ENCODE data around the gene MISP3. TPM values are rescaled to one million over a fixed set of nuclear protein-coding genes. Genes with fewer than 3 reads are reported as not detected.

Gene MISP3
- total RNA-seq, 5 donors from 2014 or later (not counting 1 experiment from before 2014, with no cell fraction given): 0.28 to 2.0 (median 1.1) TPM

GRCh38 chr19:14059093-14059480 is 13.5 kb upstream of the MISP3 start:
- Histone ChIP-seq H3K27me3 (replicated peaks in 1 of 2; ENCODE audit: control insufficient read depth in 2 of 2, extremely low read depth in 1 of 2, insufficient read depth in 2 of 2, low read length in 1 of 2) (peaks cover 4 to 61% of the 10 kb centered on the region in 2 experiments), H3K4me3 (ENCODE audit: control insufficient read depth in 1 of 2, extremely low read depth in 1 of 2, low read length in 1 of 2) (no peak overlapping the region), H3K36me3 (ENCODE audit: control insufficient read depth in 2 of 2, extremely low read depth in 1 of 2, insufficient read depth in 1 of 2, low read length in 1 of 2) (no peaks in the 10 kb centered on the region), H3K9me3 (no peaks in the 10 kb centered on the region), H3K4me1 (ENCODE audit: control insufficient read depth in 1 of 2, extremely low read depth in 1 of 2, insufficient read depth in 2 of 2, low read length in 2 of 2) (peaks cover 3 to 24% of the 10 kb centered on the region in 2 experiments), H3K27ac (ENCODE audit: low read length) (no peak overlapping the region)
- Mint-ChIP-seq H3K27ac (no peak overlapping the region), H3K9me3 (no peaks in the 10 kb centered on the region), H3K36me3 (no peaks in the 10 kb centered on the region), H3K4me3 (peak overlapping the region; percentile 21 to 75 (median 37)), H3K27me3 (peaks cover 19 to 33% of the 10 kb centered on the region in 2 donors), H3K4me1 (peaks cover 14 to 28% (median 23%) of the 10 kb centered on the region in 3 donors)
- CTCF ChIA-PET: interaction anchor here (0.6 to 1.7 kb wide), 11 partner anchors 10 to 125 kb away, joined by 3 to 6 read pairs (median 3); partner anchors contain the start of gene ASF1B (in 1 of the 2)
- POLR2A ChIA-PET: interaction anchor here in 1 of 2 donors (0.5 kb wide), 1 partner anchor 10 kb away, joined by 10 read pairs; no protein-coding TSS in a partner anchor
- WGBS (ENCODE audit: insufficient coverage): 0% methylated on average over 9 of the region's 15 CpGs
- ATAC-seq (replicated peaks in 1 of 4) (peak in 1 of 4 experiments; percentile 61), DNase-seq (peak in 26 of 35 experiments; percentile 5 to 72 (median 45))

- ChIA-PET CTCF (interaction anchor here (1.0 to 1.7 kb wide), 6 partner anchors 10 to 77 kb away, joined by 3 to 6 read pairs (median 4); partner anchors contain the start of gene ASF1B (in 1 of the 2)), POLR2A (interaction anchor here in 1 of 2 donors (0.6 kb wide), 1 partner anchor 12 kb away, joined by 4 read pairs; no protein-coding TSS in a partner anchor)
- 65% methylated on average over 5 of the region's 8 CpGs for WGBS (ENCODE audit: insufficient coverage)
- H3K36me3 ChIP-seq (ENCODE audit: control insufficient read depth in 2 of 2, extremely low read depth in 1 of 2, insufficient read depth in 1 of 2, low read length in 1 of 2): no peaks in the 10 kb centered on the region
- H3K4me1 ChIP-seq (ENCODE audit: control insufficient read depth in 1 of 2, extremely low read depth in 1 of 2, insufficient read depth in 2 of 2, low read length in 2 of 2): peaks cover 3 to 24% of the 10 kb centered on the region in 2 experiments
- ATAC-seq (replicated peaks in 1 of 4) (no peak), DNase-seq (no peak)
- Mint-ChIP-seq H3K36me3 (no peaks in the 10 kb centered on the region), H3K4me1 (peaks cover 14 to 24% (median 23%) of the 10 kb centered on the region in 3 donors), H3K27ac (no peak overlapping the region), H3K4me3 (peak overlapping the region in 1 of 3 donors; percentile 35), H3K9me3 (no peaks in the 10 kb centered on the region), H3K27me3 (peaks cover 19 to 33% of the 10 kb centered on the region in 2 donors)
- peaks cover 4 to 61% of the 10 kb centered on the region in 2 experiments for H3K27me3 ChIP-seq (replicated peaks in 1 of 2; ENCODE audit: control insufficient read depth in 2 of 2, extremely low read depth in 1 of 2, insufficient read depth in 2 of 2, low read length in 1 of 2)
- H3K9me3 ChIP-seq: no peaks in the 10 kb centered on the region
- H3K27ac ChIP-seq (ENCODE audit: low read length): no peak overlapping the region
- no peak overlapping the region for H3K4me3 ChIP-seq (ENCODE audit: control insufficient read depth in 1 of 2, extremely low read depth in 1 of 2, low read length in 1 of 2)
These were observed 12.9 kb upstream of the MISP3 start for GRCh38 chr19:14059652-14060155.

DNA sequence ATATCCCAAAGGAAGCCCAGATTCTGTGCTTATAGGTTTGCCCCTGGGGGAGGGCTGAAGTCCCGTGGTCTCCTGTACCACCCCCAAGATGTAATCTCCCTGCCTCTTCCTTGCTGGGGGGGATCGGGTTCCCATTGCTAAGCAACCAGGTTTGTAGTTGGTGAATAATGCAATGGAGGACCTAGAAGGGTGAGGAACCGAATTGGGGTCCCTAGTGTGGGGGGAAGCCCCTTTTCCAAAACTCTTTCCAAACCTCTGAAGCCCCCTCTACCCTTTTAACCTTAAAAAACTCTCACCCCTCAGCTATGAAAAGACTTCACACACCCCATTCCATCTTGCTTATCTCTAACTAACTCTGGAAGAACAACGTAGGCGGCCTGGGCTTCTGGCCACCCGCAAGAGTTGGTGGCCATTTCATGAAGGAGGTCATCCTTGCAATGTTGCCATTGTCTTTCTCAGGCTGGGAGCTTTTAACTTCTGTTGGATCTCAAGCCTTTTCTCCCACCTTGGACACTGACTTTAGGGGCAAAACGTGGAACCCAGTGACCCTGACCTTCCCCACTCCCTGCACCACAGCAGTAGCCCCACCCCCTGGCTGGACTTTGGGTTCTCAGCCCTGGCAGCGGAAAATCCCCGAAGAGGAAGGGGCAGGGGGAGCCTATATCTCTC is 11.4 kb upstream of the MISP3 start:
- Mint-ChIP-seq H3K27me3 (peaks cover 19 to 33% of the 10 kb centered on the region in 2 donors), H3K36me3 (no peaks in the 10 kb centered on the region), H3K4me3 (no peak overlapping the region), H3K4me1 (peaks cover 14 to 23% (median 16%) of the 10 kb centered on the region in 3 donors), H3K27ac (no peak overlapping the region), H3K9me3 (no peaks in the 10 kb centered on the region)
- CTCF ChIA-PET: interaction anchor here (0.6 kb wide), 4 partner anchors 17 to 173 kb away, joined by 4 to 6 read pairs (median 4); no protein-coding TSS in a partner anchor
- peaks cover 3 to 24% of the 10 kb centered on the region in 2 experiments for H3K4me1 ChIP-seq (ENCODE audit: control insufficient read depth in 1 of 2, extremely low read depth in 1 of 2, insufficient read depth in 2 of 2, low read length in 2 of 2)
- ATAC-seq (replicated peaks in 1 of 4) (no peak), DNase-seq (no peak)
- no peak overlapping the region for H3K27ac ChIP-seq (ENCODE audit: low read length)
- no peak overlapping the region for H3K4me3 ChIP-seq (ENCODE audit: control insufficient read depth in 1 of 2, extremely low read depth in 1 of 2, low read length in 1 of 2)
- no peaks in the 10 kb centered on the region for H3K36me3 ChIP-seq (ENCODE audit: control insufficient read depth in 2 of 2, extremely low read depth in 1 of 2, insufficient read depth in 1 of 2, low read length in 1 of 2)
- H3K27me3 ChIP-seq (replicated peaks in 1 of 2; ENCODE audit: control insufficient read depth in 2 of 2, extremely low read depth in 1 of 2, insufficient read depth in 2 of 2, low read length in 1 of 2): peaks cover 4 to 60% of the 10 kb centered on the region in 2 experiments
- POLR2A ChIA-PET: interaction anchor here in 1 of 2 donors (0.5 kb wide), 1 partner anchor 16 kb away, joined by 7 read pairs; no protein-coding TSS in a partner anchor
- WGBS (ENCODE audit: insufficient coverage): 40% methylated on average over 1 of the region's 9 CpGs
- H3K9me3 ChIP-seq: no peaks in the 10 kb centered on the region

GRCh38 chr19:14061751-14062557 is 10.6 kb upstream of the MISP3 start, which contains the start of gene PALM3:
TSS of gene PALM3 (minus strand) at chr19:14062076. CDS start at chr19:14061980, 96 bp downstream.
- no peak within 1 kb of the TSS for H3K4me3 Mint-ChIP-seq
- H3K27ac Mint-ChIP-seq: no peak within 1 kb of the TSS
- WGBS (ENCODE audit: insufficient coverage): 88% methylated on average over 11 of the region's 19 CpGs
- Histone ChIP-seq H3K4me1 (ENCODE audit: control insufficient read depth in 1 of 2, extremely low read depth in 1 of 2, insufficient read depth in 2 of 2, low read length in 2 of 2) (peaks cover 3 to 24% of the 10 kb centered on the region in 2 experiments), H3K4me3 (ENCODE audit: control insufficient read depth in 1 of 2, extremely low read depth in 1 of 2, low read length in 1 of 2) (no peak within 1 kb of the TSS), H3K27me3 (replicated peaks in 1 of 2; ENCODE audit: control insufficient read depth in 2 of 2, extremely low read depth in 1 of 2, insufficient read depth in 2 of 2, low read length in 1 of 2) (peaks cover 4 to 56% of the 10 kb centered on the region in 2 experiments), H3K27ac (ENCODE audit: low read length) (no peak within 1 kb of the TSS), H3K36me3 (ENCODE audit: control insufficient read depth in 2 of 2, extremely low read depth in 1 of 2, insufficient read depth in 1 of 2, low read length in 1 of 2) (no peaks in the 10 kb centered on the region), H3K9me3 (no peaks in the 10 kb centered on the region)
- ChIA-PET POLR2A (no interaction called here), CTCF (interaction anchor here (0.5 kb wide), 2 partner anchors 15 to 91 kb away, joined by 6 to 9 read pairs; no protein-coding TSS in a partner anchor)
- ATAC-seq (replicated peaks in 1 of 4) (no peak), DNase-seq (no peak)
- H3K36me3 Mint-ChIP-seq: no peaks in the 10 kb centered on the region
- peaks cover 19 to 33% of the 10 kb centered on the region in 2 donors for H3K27me3 Mint-ChIP-seq
- peaks cover 14 to 21% (median 16%) of the 10 kb centered on the region in 3 donors for H3K4me1 Mint-ChIP-seq
- H3K9me3 Mint-ChIP-seq: no peaks in the 10 kb centered on the region

DNA sequence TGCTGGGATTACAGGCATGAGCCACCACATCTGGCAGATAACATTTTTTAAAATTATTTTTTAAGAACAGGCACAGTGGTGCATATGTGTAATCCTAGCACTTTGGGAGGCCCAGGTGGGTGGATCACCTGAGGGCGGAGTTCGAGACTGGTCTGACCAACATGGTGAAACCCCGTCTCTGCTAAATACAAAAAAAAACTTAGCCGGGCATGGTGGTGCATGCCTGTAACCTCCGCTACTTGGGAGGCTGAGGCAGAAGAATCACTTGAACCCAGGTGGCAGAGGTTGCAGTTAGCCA is 10.1 kb upstream of the MISP3 start:
- ChIA-PET CTCF (interaction anchor here in 1 of 2 donors (0.5 kb wide), 1 partner anchor 15 kb away, joined by 6 read pairs; no protein-coding TSS in a partner anchor), POLR2A (no interaction called here)
- Mint-ChIP-seq H3K4me1 (peaks cover 14 to 21% (median 15%) of the 10 kb centered on the region in 3 donors), H3K27ac (no peak overlapping the region), H3K27me3 (peaks cover 19 to 33% of the 10 kb centered on the region in 2 donors), H3K36me3 (no peaks in the 10 kb centered on the region), H3K4me3 (no peak overlapping the region), H3K9me3 (no peaks in the 10 kb centered on the region)
- Histone ChIP-seq H3K4me3 (ENCODE audit: control insufficient read depth in 1 of 2, extremely low read depth in 1 of 2, low read length in 1 of 2) (no peak overlapping the region), H3K4me1 (ENCODE audit: control insufficient read depth in 1 of 2, extremely low read depth in 1 of 2, insufficient read depth in 2 of 2, low read length in 2 of 2) (peaks cover 3 to 20% of the 10 kb centered on the region in 2 experiments), H3K27ac (ENCODE audit: low read length) (no peak overlapping the region), H3K9me3 (no peaks in the 10 kb centered on the region), H3K27me3 (replicated peaks in 1 of 2; ENCODE audit: control insufficient read depth in 2 of 2, extremely low read depth in 1 of 2, insufficient read depth in 2 of 2, low read length in 1 of 2) (peaks cover 4 to 53% of the 10 kb centered on the region in 2 experiments), H3K36me3 (ENCODE audit: control insufficient read depth in 2 of 2, extremely low read depth in 1 of 2, insufficient read depth in 1 of 2, low read length in 1 of 2) (no peaks in the 10 kb centered on the region)
- 88% methylated on average over 4 of the region's 5 CpGs for WGBS (ENCODE audit: insufficient coverage)
- ATAC-seq (replicated peaks in 1 of 4): no peak
- DNase-seq: no peak

DNA sequence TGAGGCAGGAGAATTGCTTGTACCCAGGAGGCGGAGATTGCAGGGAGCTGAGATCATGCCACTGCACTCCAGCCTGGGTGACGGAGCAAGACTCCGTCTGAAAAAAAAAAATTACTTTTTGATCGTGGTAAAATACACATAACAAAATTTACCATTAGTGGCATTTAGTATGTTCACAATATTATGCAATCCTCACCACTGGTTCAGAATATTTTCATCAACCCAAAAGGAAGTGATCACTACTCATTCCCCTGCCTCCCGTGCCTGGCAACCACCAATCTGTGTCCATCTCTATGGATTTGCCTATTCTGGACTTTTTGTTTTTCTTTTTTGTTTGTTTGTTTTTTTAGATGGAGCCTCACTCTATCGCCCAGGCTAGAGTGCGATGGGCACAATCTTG is 9.5 kb upstream of the MISP3 start:
- Histone ChIP-seq H3K36me3 (ENCODE audit: control insufficient read depth in 2 of 2, extremely low read depth in 1 of 2, insufficient read depth in 1 of 2, low read length in 1 of 2) (no peaks in the 10 kb centered on the region), H3K27me3 (replicated peaks in 1 of 2; ENCODE audit: control insufficient read depth in 2 of 2, extremely low read depth in 1 of 2, insufficient read depth in 2 of 2, low read length in 1 of 2) (peaks cover 2 to 47% of the 10 kb centered on the region in 2 experiments), H3K4me3 (ENCODE audit: control insufficient read depth in 1 of 2, extremely low read depth in 1 of 2, low read length in 1 of 2) (no peak overlapping the region), H3K27ac (ENCODE audit: low read length) (no peak overlapping the region), H3K9me3 (no peaks in the 10 kb centered on the region), H3K4me1 (ENCODE audit: control insufficient read depth in 1 of 2, extremely low read depth in 1 of 2, insufficient read depth in 2 of 2, low read length in 2 of 2) (peaks cover 0 to 14% of the 10 kb centered on the region in 2 experiments)
- DNase-seq: no peak
- H3K4me3 Mint-ChIP-seq: no peak overlapping the region
- H3K4me1 Mint-ChIP-seq: peaks cover 9 to 15% (median 9%) of the 10 kb centered on the region in 3 donors
- H3K36me3 Mint-ChIP-seq: no peaks in the 10 kb centered on the region
- peaks cover 14 to 28% of the 10 kb centered on the region in 2 donors for H3K27me3 Mint-ChIP-seq
- 100% methylated on average over 1 of the region's 7 CpGs for WGBS (ENCODE audit: insufficient coverage)
- ChIA-PET CTCF (no interaction called here), POLR2A (no interaction called here)
- no peak overlapping the region for H3K27ac Mint-ChIP-seq
- no peaks in the 10 kb centered on the region for H3K9me3 Mint-ChIP-seq
- no peak for ATAC-seq (replicated peaks in 1 of 4)
